CD4-positive, alpha-beta T cell (primary cell): ENCODE results near the gene SIL1. TPM values are rescaled to one million over a fixed set of nuclear protein-coding genes. Genes with fewer than 3 reads are reported as not detected.
A peak's percentile ranks its signal among the peaks of the same experiment; 100 is the strongest.

ENCODE experiments used
- ATAC-seq: fragments of 200-7000 bp; cut with Tn5 transposase; one replicate; pipeline ENCODE4 v1.10.0; 2022; ENCODE audit warnings: mild to moderate bottlenecking; ENCODE audit not compliant: poor library complexity
- CTCF ChIA-PET: fragments of 350-600 bp; sonication (Branson Sonifier 250); formaldehyde crosslinking; loops from one replicate; lab custom pipeline; 2021; ENCODE audit warnings: antibody characterized with exemption, inconsistent platforms; lab: Charles Lee
- POLR2A ChIA-PET: fragments of 350-600 bp; sonication (Branson Sonifier 250); formaldehyde crosslinking; loops from one replicate; lab custom pipeline; 2021; ENCODE audit warnings: antibody characterized with exemption, inconsistent platforms; lab: Charles Lee
- DNase-seq, 14 experiments: peaks; one replicate each; pipeline ENCODE4 v3.0.0-alpha.2; 2013 to 2020; ENCODE audit warnings: mixed read lengths in 2 of 14
- H3K27ac ChIP-seq, 2 donors: one replicate each; pipeline versions ENCODE4 v1.5.1 to v1.7.0; 2013; ENCODE audit warnings: low read length in 2 of 2, low read depth in 1 of 2, mild to moderate bottlenecking in 1 of 2
- H3K27me3 ChIP-seq, 2 experiments: 1 replicate in 1 of 2; 2 replicates in 1 of 2; pipeline versions ENCODE4 v1.6.1 to v1.7.0; 2013; ENCODE audit warnings: low read length in 2 of 2, control low read depth in 1 of 2, mild to moderate bottlenecking in 1 of 2, moderate library complexity in 1 of 2; ENCODE audit not compliant: insufficient read depth in 2 of 2, control insufficient read depth in 1 of 2
- H3K36me3 ChIP-seq: one replicate; pipeline ENCODE4 v1.6.1; 2013; ENCODE audit warnings: low read length, control low read depth; ENCODE audit not compliant: insufficient read depth
- H3K4me1 ChIP-seq: one replicate; pipeline ENCODE4 v1.6.1; 2013; ENCODE audit warnings: low read length, control low read depth; ENCODE audit not compliant: insufficient read depth
- H3K4me3 ChIP-seq: one replicate; pipeline ENCODE4 v1.5.1; 2013; ENCODE audit warnings: mild to moderate bottlenecking, low read length, moderate library complexity
- H3K9me3 ChIP-seq, 2 experiments: 1 replicate in 1 of 2; 2 replicates in 1 of 2; pipeline versions ENCODE4 v1.6.1 to v1.7.0; 2013; ENCODE audit warnings: low read length in 2 of 2, mild to moderate bottlenecking in 2 of 2, control low read depth in 1 of 2, moderate library complexity in 1 of 2; ENCODE audit not compliant: control insufficient read depth in 1 of 2, insufficient read depth in 1 of 2
- H3K27ac Mint-ChIP-seq: one replicate; pipeline ENCODE4 v1.8.0; 2020; ENCODE audit warnings: mixed read lengths
- H3K27me3 Mint-ChIP-seq: one replicate; pipeline ENCODE4 v1.8.0; 2021; ENCODE audit warnings: mixed read lengths
- H3K36me3 Mint-ChIP-seq: one replicate; pipeline ENCODE4 v1.8.0; 2021; ENCODE audit warnings: low read depth, mixed read lengths
- H3K4me1 Mint-ChIP-seq: one replicate; pipeline ENCODE4 v1.8.0; 2021; ENCODE audit warnings: low read depth, mixed read lengths
- H3K4me3 Mint-ChIP-seq: one replicate; pipeline ENCODE4 v1.8.0; 2020; ENCODE audit warnings: mild to moderate bottlenecking, mixed read lengths
- H3K9me3 Mint-ChIP-seq: one replicate; pipeline ENCODE4 v1.8.0; 2020; ENCODE audit warnings: mixed read lengths
- CTCF ChIP-seq: fragments of 200-600 bp; IDR thresholded peaks from one replicate; pipeline ENCODE4 v1.8.0; 2022; ENCODE audit warnings: antibody characterized with exemption, mild to moderate bottlenecking
- intact Hi-C, 2 experiments: fragments of 100-400 bp; cut with DNase I in 1 of 2; cut with micrococcal nuclease in 1 of 2; formaldehyde crosslinking; loops; one replicate each; pipeline versions ENCODE4 v1.15.1 to v1.9.0; 2023 to 2025; cut with DNase I, micrococcal nuclease
- total RNA-seq, 174 experiments: library from RNA in 2 of 174; stranded (reverse) in 2 of 174; gene quantifications; one replicate each; pipeline ENCODE4 v1.2.3 and lab custom pipeline; 2021 to 2026

SIL1 gene
- total RNA-seq, 2 experiments from 2014 or later, result 5.6 to 9.2 TPM

DNA sequence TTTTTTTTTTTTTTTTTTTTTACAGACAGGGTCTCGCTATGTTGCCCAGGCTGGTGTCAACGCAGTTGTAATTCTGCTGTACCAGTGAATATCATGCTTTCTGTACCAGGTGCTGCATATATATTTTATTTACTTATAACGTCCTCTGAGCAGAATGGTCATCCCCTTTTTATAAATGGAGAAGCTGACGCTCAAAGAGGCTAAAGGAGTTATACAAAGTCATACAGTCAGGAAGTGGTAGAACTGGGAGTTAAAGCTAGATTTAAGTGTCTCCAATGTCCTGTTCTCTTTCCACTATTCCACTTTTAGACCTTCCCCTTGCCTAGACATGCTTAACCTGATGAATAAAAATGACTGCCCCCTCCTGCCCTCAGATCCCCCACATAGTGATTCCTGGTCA is 1.2 kb upstream of the SIL1 start:
- intact Hi-C loops, result loop anchor here in 1 of 2 experiments (2.0 to 10.0 kb wide), 5 partner anchors 73 to 1165 kb away; partner anchors contain the start of genes ETF1, FAM13B and KDM3B
- CTCF ChIA-PET, result interaction anchor here (0.6 kb wide), 1 partner anchor 620 kb away, joined by 3 read pairs; no protein-coding TSS in a partner anchor

GRCh38 chr5:139196296-139196956 is 1.7 kb downstream of the SIL1 start:
- Histone ChIP-seq H3K36me3 (no peaks in the 10 kb centered on the region), H3K4me1 (peaks cover 17% of the 10 kb centered on the region), H3K27me3 (no peaks in the 10 kb centered on the region), H3K27ac (no peak overlapping the region), H3K9me3 (no peaks in the 10 kb centered on the region), H3K4me3 (no peak overlapping the region)
- Mint-ChIP-seq H3K4me1 (peaks cover 21% of the 10 kb centered on the region), H3K27ac (peak overlapping the region; percentile 77), H3K9me3 (no peaks in the 10 kb centered on the region), H3K36me3 (no peaks in the 10 kb centered on the region), H3K4me3 (peak overlapping the region; percentile 56), H3K27me3 (no peaks in the 10 kb centered on the region)
- CTCF ChIA-PET, result interaction anchor here (0.6 kb wide), 1 partner anchor 618 kb away, joined by 3 read pairs; no protein-coding TSS in a partner anchor
- POLR2A ChIA-PET, result no interaction called here
- no peak for TF ChIP-seq CTCF
- no peak for ATAC-seq
- intact Hi-C loops, result loop anchor here in 1 of 2 experiments (5.0 to 10.0 kb wide), 4 partner anchors 614 to 1162 kb away; partner anchors contain the start of genes ETF1, FAM13B and KDM3B
- DNase-seq, result no peak

More for the DNA sequence above, 1.2 kb upstream of the SIL1 start:
- Histone ChIP-seq H3K4me3 (no peak overlapping the region), H3K4me1 (peaks cover 17% of the 10 kb centered on the region), H3K27ac (no peak overlapping the region), H3K36me3 (no peaks in the 10 kb centered on the region), H3K9me3 (no peaks in the 10 kb centered on the region), H3K27me3 (no peaks in the 10 kb centered on the region)
- no peak for TF ChIP-seq CTCF
- DNase-seq, result no peak
- peaks cover 21% of the 10 kb centered on the region for H3K4me1 Mint-ChIP-seq
- H3K9me3 Mint-ChIP-seq, result no peaks in the 10 kb centered on the region
- ATAC-seq, result no peak
- POLR2A ChIA-PET, result no interaction called here
- H3K27me3 Mint-ChIP-seq, result no peaks in the 10 kb centered on the region
- no peak overlapping the region for H3K27ac Mint-ChIP-seq
- no peaks in the 10 kb centered on the region for H3K36me3 Mint-ChIP-seq
- H3K4me3 Mint-ChIP-seq, result peak overlapping the region; percentile 30

- Histone ChIP-seq H3K36me3 (no peaks in the 10 kb centered on the region), H3K9me3 (no peaks in the 10 kb centered on the region), H3K4me3 (no peak overlapping the region), H3K27ac (no peak overlapping the region), H3K4me1 (peaks cover 17% of the 10 kb centered on the region), H3K27me3 (no peaks in the 10 kb centered on the region)
- no peaks in the 10 kb centered on the region for H3K27me3 Mint-ChIP-seq
- TF ChIP-seq CTCF, result no peak
- DNase-seq (no peak), ATAC-seq (no peak)
- no peaks in the 10 kb centered on the region for H3K9me3 Mint-ChIP-seq
- H3K36me3 Mint-ChIP-seq, result no peaks in the 10 kb centered on the region
- POLR2A ChIA-PET, result no interaction called here
- CTCF ChIA-PET, result no interaction called here
- no peak overlapping the region for H3K4me3 Mint-ChIP-seq
- no peak overlapping the region for H3K27ac Mint-ChIP-seq
- peaks cover 21% of the 10 kb centered on the region for H3K4me1 Mint-ChIP-seq
- intact Hi-C loops, result loop anchor here in 1 of 2 experiments (10.0 kb wide), 3 partner anchors 650 to 1160 kb away; partner anchors contain the start of genes ETF1, FAM13B and KDM3B
Measured at GRCh38 chr5:139194486-139194885, 3.7 kb downstream of the SIL1 start.
